Panc1 (cell line): ENCODE data around the gene COMMD1.

Experiments
- POLR2AphosphoS5 ChIP-seq: IDR thresholded peaks from 2 replicates; pipeline ENCODE4 v1.6.1; 2012; ENCODE audit warnings: mild to moderate bottlenecking, low read depth, low read length, moderate library complexity
- SIN3A ChIP-seq: IDR thresholded peaks from 2 replicates; pipeline ENCODE4 v1.6.1; 2012; ENCODE audit warnings: low read depth, mild to moderate bottlenecking, low read length, moderate library complexity, borderline replicate concordance; ENCODE audit not compliant: insufficient read depth
- TCF7L2 ChIP-seq: IDR thresholded peaks from 2 replicates; pipeline ENCODE4 v1.6.1; 2011; ENCODE audit warnings: mild to moderate bottlenecking, low read depth, low read length, inconsistent platforms
- TF ChIP-seq, protein P1 (sequence below): fragments of 450-650 bp; IDR thresholded peaks from 2 replicates; pipeline ENCODE4 v1.5.1; 2017; ENCODE audit warnings: mild to moderate bottlenecking
- TF ChIP-seq, protein P2 (sequence below), 2 experiments: IDR thresholded peaks; 2 replicates each; pipeline ENCODE4 v1.6.1; 2011 to 2012; ENCODE audit warnings: low read depth in 2 of 2, control low read depth in 1 of 2, low read length in 1 of 2, mild to moderate bottlenecking in 1 of 2, moderate library complexity in 1 of 2; ENCODE audit not compliant: insufficient read depth in 1 of 2

DNA sequence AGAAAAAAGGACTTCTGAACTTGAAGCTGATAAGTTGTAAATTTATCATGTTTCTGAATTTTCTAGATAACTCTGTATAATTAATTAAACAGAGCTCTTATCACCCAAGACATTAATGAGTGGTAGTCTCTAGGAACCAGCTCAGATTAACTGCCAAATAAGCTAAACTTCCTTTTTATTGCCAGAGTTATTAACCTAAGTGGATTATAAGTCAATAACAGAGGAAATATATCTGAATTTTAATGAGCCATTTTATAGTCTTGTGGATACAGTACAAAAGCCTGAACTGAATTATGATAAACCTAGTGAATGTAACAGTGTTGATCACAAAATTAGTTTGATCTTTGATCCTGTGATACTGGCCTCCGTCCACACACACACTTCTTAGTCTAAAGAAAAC is 111.5 kb downstream of the COMMD1 start:
- TF ChIP-seq, protein P1, sequence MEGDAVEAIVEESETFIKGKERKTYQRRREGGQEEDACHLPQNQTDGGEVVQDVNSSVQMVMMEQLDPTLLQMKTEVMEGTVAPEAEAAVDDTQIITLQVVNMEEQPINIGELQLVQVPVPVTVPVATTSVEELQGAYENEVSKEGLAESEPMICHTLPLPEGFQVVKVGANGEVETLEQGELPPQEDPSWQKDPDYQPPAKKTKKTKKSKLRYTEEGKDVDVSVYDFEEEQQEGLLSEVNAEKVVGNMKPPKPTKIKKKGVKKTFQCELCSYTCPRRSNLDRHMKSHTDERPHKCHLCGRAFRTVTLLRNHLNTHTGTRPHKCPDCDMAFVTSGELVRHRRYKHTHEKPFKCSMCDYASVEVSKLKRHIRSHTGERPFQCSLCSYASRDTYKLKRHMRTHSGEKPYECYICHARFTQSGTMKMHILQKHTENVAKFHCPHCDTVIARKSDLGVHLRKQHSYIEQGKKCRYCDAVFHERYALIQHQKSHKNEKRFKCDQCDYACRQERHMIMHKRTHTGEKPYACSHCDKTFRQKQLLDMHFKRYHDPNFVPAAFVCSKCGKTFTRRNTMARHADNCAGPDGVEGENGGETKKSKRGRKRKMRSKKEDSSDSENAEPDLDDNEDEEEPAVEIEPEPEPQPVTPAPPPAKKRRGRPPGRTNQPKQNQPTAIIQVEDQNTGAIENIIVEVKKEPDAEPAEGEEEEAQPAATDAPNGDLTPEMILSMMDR, result no peak
- TF ChIP-seq, protein P2, sequence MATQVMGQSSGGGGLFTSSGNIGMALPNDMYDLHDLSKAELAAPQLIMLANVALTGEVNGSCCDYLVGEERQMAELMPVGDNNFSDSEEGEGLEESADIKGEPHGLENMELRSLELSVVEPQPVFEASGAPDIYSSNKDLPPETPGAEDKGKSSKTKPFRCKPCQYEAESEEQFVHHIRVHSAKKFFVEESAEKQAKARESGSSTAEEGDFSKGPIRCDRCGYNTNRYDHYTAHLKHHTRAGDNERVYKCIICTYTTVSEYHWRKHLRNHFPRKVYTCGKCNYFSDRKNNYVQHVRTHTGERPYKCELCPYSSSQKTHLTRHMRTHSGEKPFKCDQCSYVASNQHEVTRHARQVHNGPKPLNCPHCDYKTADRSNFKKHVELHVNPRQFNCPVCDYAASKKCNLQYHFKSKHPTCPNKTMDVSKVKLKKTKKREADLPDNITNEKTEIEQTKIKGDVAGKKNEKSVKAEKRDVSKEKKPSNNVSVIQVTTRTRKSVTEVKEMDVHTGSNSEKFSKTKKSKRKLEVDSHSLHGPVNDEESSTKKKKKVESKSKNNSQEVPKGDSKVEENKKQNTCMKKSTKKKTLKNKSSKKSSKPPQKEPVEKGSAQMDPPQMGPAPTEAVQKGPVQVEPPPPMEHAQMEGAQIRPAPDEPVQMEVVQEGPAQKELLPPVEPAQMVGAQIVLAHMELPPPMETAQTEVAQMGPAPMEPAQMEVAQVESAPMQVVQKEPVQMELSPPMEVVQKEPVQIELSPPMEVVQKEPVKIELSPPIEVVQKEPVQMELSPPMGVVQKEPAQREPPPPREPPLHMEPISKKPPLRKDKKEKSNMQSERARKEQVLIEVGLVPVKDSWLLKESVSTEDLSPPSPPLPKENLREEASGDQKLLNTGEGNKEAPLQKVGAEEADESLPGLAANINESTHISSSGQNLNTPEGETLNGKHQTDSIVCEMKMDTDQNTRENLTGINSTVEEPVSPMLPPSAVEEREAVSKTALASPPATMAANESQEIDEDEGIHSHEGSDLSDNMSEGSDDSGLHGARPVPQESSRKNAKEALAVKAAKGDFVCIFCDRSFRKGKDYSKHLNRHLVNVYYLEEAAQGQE (IDR thresholded peaks at IDR 0.05; ENCODE audit: insufficient read depth in 1 of 2, low read depth in 2 of 2, low read length in 1 of 2), result no peak
- TF ChIP-seq POLR2AphosphoS5 (no peak), TCF7L2 (no peak), SIN3A (no peak)
